Thyroid gland (tissue), 4 donors: ENCODE data around the gene TBC1D2.

ENCODE experiments used
- CTCF ChIP-seq, 6 experiments: fragments of 200-600 bp in 3 of 6; fragments of 450-650 bp in 3 of 6; sonication (generic) in 3 of 6; IDR thresholded peaks; one replicate each; pipeline ENCODE4 v1.5.1; 2016 to 2019; ENCODE audit warnings: antibody characterized with exemption in 6 of 6, mild to moderate bottlenecking in 2 of 6, inconsistent platforms in 1 of 6, moderate library complexity in 1 of 6
- POLR2A ChIP-seq, 2 donors: fragments of 450-650 bp; IDR thresholded peaks; one replicate each; pipeline ENCODE4 v1.6.1; 2017; ENCODE audit warnings: antibody characterized with exemption in 2 of 2, mild to moderate bottlenecking in 2 of 2, moderate library complexity in 1 of 2

- TF ChIP-seq POLR2A (IDR thresholded peaks at IDR 0.05) (no peak), CTCF (IDR thresholded peaks at IDR 0.05) (no peak)
Measured at GRCh38 chr9:98280574-98280973, 25.1 kb upstream of the TBC1D2 start.
